GM23248 (cell line): ENCODE measurements around the gene IFT80.

ENCODE experiments used
- EZH2 ChIP-seq: fragments of 200-600 bp; sonication (generic); IDR thresholded peaks from 2 replicates; pipeline ENCODE4 v1.6.1; 2018; ENCODE audit warnings: antibody characterized with exemption, mild to moderate bottlenecking; ENCODE audit not compliant: insufficient read depth, poor library complexity, severe bottlenecking
- EZH2phosphoT487 ChIP-seq: fragments of 200-600 bp; sonication (generic); IDR thresholded peaks from 2 replicates; pipeline ENCODE4 v1.6.1; 2018; ENCODE audit warnings: antibody characterized with exemption, moderate library complexity, mild to moderate bottlenecking, low read depth; ENCODE audit not compliant: insufficient read depth

DNA sequence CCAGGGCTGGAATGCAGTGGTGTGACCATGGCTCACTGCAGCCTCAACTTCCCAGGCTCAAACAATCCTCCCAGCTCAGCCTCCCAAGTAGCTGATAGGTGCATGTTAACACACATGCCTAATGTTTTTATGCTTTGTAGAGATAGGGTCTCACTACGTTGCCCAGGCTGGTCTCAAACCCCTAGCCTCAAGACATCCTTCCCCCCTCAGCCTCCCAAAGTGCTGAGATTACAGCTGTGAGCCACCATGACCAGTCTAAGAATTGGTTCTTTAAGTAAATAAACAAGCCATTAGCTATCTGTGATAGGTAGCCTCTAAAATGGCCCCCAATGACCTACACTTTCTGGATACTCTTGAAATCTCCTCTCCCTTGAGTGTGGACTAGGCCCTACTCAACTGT, 46.8 kb upstream of the IFT80 start:
- no peak for TF ChIP-seq EZH2
- TF ChIP-seq EZH2phosphoT487 = no peak
